ENCODE data around the gene ARL14EP. TPM values are rescaled to one million over a fixed set of nuclear protein-coding genes. Genes with fewer than 3 reads are reported as not detected.

The ARL14EP gene
- total RNA-seq (2014; rRNA removed) = 23.7 and 26.3 TPM in 2 replicates
- 19.9 TPM for polyA plus RNA-seq (2012)

- peak; percentile 94 for DNase-seq (ENCODE audit: low read depth)
Observed at GRCh38 chr11:30322826-30323710, at the start of gene ARL14EP. ARL14EP (plus strand) TSS chr11:30323104; CDS start chr11:30330949, 7,845 bp downstream.

- no peak for DNase-seq (ENCODE audit: low read depth)
Observed at GRCh38 chr11:30277176-30277575, 45.7 kb upstream of the ARL14EP start.

GRCh38 chr11:30279796-30280195, 43.1 kb upstream of the ARL14EP start:
- DNase-seq (ENCODE audit: low read depth) = no peak

- no peak for DNase-seq (ENCODE audit: low read depth)
Observed at GRCh38 chr11:30281476-30282288, 41.2 kb upstream of the ARL14EP start.

- DNase-seq (ENCODE audit: low read depth) = no peak
Observed at GRCh38 chr11:30282289-30282631, 40.6 kb upstream of the ARL14EP start.

GRCh38 chr11:30284836-30285235, 38.1 kb upstream of the ARL14EP start:
- DNase-seq (ENCODE audit: low read depth) = no peak

GRCh38 chr11:30285416-30286121, 37.3 kb upstream of the ARL14EP start:
- DNase-seq (ENCODE audit: low read depth) = no peak

- DNase-seq (ENCODE audit: low read depth) = no peak
Observed at GRCh38 chr11:30291331-30291730, 31.6 kb upstream of the ARL14EP start.

GRCh38 chr11:30292545-30292944, 30.4 kb upstream of the ARL14EP start:
- no peak for DNase-seq (ENCODE audit: low read depth)

- no peak for DNase-seq (ENCODE audit: low read depth)
Observed at GRCh38 chr11:30295178-30295885, 27.6 kb upstream of the ARL14EP start.

- no peak for DNase-seq (ENCODE audit: low read depth)
Observed at GRCh38 chr11:30304620-30305019, 18.3 kb upstream of the ARL14EP start.

- no peak for DNase-seq (ENCODE audit: low read depth)
Observed at GRCh38 chr11:30310623-30311022, 12.3 kb upstream of the ARL14EP start.

- DNase-seq (ENCODE audit: low read depth) = no peak
Observed at GRCh38 chr11:30311189-30311588, 11.7 kb upstream of the ARL14EP start.

GRCh38 chr11:30312243-30312642, 10.7 kb upstream of the ARL14EP start:
- no peak for DNase-seq (ENCODE audit: low read depth)

- DNase-seq (ENCODE audit: low read depth) = no peak
Observed at GRCh38 chr11:30313580-30313979, 9.3 kb upstream of the ARL14EP start.

- no peak for DNase-seq (ENCODE audit: low read depth)
Observed at GRCh38 chr11:30314625-30315024, 8.3 kb upstream of the ARL14EP start.

GRCh38 chr11:30316237-30316636, 6.7 kb upstream of the ARL14EP start:
- DNase-seq (ENCODE audit: low read depth) = no peak

- DNase-seq (ENCODE audit: low read depth) = no peak
Observed at GRCh38 chr11:30317030-30317429, 5.9 kb upstream of the ARL14EP start.

- no peak for DNase-seq (ENCODE audit: low read depth)
Observed at GRCh38 chr11:30321321-30321720, 1.6 kb upstream of the ARL14EP start.

GRCh38 chr11:30322191-30322590, 713 bp upstream of the ARL14EP start:
- DNase-seq (ENCODE audit: low read depth) = no peak

GRCh38 chr11:30326114-30326778, 3.3 kb downstream of the ARL14EP start:
- peak; percentile 27 for DNase-seq (ENCODE audit: low read depth)
